Stimulated activated CD8-positive, alpha-beta memory T cell treated with anti-CD3 and anti-CD28 coated beads, Interleukin-12 subunit alpha, Interleukin-12 subunit beta, amount 100 ng/mL, for 1 hour (primary cell): Measurements from ENCODE around the gene PHF13.

Experiments
- DNase-seq: peaks from one replicate; pipeline ENCODE4 v3.0.0-alpha.2; 2020; ENCODE audit warnings: low read depth

Gene PHF13

DNA sequence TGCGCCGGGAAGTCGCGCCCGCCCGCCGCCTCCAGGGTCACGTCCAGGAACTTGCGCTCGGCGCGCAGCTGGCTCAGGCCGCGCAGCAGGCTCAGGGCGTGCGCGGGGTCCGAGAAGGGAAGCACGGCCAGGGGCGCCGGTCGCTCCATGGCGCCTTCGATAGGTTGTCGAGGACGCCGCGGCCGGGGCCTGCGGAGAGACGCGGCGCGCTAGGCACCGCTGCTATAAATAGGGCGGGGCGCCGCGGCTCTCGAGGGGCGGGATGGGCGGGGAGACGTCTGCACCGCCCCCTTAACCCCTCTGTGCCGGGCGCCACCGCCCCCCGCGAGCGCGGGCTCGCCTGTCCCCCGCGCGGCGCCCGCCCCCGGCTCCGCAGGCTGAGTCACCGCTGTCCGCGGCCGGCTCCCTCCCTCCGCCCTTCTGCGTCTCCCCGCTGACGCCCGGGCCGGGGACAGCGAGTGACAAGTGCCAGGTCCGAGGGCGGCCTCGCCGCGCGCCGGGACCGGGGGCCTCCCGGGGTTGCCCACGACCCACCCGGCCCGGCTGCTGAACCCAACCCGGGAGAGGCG lies 10.8 kb upstream of the PHF13 start, which contains the start of gene KLHL21:
KLHL21 (minus strand) TSS at position 201 of the 569 bp plus-strand sequence; CDS start at position 149, 52 bp downstream.
- peak; percentile 81 for DNase-seq

DNA sequence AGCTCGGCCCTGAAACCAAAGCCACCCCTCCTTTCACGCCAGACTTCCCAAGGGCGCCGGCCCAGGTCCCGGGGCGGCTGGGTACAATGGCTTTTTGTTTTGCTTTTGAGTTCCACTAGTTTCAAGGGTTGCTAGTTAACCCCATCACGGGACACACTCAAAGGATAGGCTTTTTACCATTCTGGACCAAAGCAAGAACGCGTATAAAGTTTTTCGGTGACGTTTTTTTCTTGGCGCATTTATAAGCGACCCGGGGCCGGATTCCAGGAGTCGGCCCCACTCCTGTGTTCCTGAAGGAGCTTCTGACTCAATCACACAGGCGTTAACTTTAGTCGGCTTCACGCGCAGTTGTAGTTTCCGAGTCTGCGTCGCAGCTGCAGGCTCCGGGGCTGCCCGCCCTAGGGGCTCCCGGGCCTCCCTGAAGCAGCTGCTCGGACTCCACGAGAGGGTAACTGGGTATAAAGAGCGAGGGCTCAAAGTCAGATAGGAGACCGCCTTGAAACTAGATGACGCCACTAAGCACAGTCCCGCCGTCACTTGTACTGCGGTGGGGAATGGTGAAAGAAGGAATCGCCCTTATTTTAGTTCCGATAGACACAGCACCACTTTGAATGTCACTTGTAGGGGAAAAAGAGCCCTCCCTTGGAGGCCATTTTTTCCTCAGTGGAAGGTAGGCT lies 10.2 kb upstream of the PHF13 start:
- DNase-seq: no peak

DNA sequence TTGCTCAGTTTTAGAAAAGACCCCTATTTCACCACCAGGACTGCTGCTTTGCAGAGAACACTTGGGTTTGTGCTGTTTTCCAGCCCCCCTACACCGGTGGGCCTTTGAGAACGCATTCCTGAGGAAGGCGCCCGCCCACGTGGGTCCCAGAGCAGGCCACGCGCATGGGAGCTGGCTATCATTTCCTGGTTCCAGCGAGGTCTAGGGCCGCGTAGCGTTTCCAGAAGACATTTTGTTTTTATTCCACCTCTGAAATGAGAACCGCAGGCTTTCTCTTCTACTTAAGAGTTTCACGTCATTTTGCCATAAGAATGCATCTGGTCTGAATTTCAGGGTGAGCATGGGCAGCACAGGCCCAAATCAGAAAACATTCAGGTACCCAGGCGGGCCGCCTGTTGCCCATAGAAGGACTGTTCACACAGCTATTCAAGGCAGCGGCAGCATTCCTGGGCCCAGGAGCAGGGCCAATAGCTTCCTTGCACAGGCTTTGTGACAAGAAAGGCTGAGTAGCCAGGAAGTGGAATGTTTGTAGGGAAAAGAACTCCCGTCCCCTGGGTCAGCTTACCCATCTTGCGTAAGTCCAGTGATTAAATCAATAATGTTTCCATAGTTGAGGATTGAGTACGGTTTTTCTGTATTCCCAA lies 9.5 kb upstream of the PHF13 start:
- no peak for DNase-seq

DNA sequence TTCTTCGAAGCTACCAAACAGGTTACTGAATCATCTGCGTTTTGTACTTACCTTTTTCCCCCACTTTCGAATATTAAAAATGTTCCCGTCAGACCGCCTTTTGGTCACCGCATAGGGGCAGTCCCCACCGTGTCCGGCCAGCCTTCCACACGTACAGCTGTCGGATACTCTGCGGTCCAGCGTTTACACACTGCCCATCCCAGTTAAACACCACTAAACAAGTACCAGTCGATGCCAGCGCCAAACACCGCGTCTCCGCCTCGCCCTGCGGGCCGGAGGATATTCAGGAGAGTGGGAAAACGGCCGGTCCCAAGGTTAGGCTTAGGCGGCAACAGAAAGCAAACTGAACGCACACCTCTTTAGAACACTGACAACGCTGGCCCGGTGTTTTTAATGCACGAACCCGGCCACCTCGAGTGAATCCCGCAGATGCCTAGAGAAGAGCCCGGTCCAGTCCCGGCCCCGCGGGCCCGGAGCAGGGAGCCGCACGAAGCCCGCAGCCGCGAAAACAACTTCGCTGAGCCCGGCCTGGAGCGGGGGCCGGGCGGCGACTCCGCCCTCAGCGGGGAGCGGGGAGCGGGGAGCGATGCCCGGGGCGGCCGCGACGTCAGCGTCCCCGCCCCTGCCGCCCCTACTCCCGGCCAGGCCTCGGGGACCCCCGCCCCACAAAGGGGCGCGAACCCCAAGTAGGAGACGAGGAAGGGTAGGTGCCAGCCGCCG lies 730 bp upstream of the PHF13 start:
- no peak for DNase-seq

DNA sequence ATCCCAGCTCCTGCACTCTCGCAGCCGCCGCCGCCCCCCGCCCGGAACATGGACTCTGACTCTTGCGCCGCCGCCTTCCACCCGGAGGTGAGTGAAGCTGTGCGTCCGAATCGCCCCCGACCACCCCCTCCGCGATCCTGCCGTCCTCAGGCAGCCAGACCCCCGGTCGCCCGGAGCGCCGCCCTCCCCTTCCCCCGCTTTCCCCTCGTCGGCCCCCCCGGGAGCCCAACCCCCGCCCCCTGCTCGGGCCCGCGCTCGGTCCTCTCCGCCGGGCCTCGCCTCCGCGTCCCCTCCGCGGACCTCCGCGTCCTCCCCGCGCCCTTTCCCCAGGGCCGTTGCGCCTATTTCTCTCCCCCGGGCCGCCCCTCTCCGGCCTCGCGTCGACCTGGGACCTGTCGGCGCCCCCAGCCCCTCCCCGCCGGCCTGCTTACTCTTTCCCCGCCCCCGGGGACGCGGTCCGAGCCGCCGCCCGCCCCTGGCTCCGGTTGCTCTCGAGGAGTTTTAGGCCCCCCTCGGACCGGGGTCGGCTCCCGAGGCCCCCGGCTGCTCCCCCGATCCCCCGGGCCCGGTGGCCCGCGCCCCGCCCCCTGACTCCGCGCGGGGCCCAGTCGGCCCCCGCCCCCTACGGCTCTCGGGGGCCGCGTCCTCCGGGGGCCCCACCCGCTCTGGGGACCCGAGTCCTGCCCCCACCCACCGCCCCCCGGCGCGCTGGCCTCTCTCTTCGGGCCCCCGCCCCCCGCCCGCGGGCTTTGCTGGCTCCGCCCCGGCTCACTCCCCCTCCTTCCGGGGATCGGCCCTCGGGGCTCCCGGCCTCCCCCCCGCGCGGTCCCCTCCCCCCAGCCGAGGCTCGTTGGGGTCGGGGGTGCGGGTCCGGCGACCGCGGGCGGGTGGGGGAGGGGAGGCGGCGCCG lies 743 bp downstream of the PHF13 start:
- DNase-seq: no peak

DNA sequence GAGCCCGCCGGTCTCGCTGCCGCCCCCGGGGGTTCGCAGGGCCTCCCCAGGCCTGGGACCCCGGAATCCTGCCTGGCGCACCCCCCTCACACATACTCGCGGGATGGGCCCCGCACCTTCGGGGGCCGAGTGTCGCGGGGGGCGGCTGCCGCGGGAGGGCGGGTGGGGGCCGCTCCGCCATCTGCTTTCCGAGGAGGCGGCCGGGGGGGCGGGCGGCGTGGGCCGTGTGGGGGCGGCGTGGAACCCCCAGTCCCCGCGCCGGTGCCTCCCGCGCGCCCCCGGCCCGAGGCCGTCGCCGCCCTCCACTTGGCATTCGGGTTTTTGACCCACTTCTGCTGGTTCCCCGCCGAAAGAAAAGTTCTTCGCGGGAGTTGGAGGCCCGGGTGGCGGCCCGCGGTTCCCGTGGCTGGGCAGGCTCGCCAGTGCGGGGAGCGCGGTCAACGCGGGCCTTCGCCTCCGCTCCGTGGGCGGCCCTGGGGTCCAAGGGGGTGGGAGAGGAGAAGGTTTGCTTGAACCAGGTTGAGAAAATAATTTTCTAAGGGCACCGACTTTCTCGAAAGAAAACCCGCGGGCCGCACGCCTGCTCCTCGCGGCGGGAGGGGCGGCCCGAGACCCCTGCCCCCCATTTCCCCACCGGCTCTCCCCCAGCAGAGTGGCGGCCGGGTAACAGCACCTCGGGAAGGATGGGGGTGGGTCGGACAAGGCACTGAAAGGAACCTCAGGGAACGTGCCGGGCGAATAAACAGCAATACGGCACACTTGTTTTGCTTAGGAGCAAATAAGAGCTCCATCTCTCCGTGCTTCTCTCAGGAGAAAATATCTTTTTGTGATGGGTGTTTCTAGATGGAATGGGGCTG lies 1.6 kb downstream of the PHF13 start:
- DNase-seq: no peak

DNA sequence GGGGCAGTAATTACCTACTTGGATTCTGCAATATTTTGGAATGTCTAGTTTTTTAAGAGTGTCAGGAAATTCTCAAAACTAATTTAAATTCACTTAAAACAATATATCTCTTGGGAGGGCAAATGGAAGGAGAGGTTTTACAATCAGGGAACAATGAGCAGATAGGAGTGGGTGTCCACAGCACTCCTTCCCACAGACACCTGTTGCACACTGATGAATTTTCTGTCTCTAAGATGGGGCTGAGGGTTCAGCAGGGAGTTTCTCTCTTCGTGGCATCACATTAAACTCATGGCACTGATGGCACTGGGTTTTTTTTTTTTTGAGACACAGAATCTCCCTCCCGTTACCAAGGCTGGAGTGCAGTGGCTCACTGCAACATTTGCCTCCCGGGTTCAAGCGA lies 5.5 kb downstream of the PHF13 start:
- DNase-seq: no peak

DNA sequence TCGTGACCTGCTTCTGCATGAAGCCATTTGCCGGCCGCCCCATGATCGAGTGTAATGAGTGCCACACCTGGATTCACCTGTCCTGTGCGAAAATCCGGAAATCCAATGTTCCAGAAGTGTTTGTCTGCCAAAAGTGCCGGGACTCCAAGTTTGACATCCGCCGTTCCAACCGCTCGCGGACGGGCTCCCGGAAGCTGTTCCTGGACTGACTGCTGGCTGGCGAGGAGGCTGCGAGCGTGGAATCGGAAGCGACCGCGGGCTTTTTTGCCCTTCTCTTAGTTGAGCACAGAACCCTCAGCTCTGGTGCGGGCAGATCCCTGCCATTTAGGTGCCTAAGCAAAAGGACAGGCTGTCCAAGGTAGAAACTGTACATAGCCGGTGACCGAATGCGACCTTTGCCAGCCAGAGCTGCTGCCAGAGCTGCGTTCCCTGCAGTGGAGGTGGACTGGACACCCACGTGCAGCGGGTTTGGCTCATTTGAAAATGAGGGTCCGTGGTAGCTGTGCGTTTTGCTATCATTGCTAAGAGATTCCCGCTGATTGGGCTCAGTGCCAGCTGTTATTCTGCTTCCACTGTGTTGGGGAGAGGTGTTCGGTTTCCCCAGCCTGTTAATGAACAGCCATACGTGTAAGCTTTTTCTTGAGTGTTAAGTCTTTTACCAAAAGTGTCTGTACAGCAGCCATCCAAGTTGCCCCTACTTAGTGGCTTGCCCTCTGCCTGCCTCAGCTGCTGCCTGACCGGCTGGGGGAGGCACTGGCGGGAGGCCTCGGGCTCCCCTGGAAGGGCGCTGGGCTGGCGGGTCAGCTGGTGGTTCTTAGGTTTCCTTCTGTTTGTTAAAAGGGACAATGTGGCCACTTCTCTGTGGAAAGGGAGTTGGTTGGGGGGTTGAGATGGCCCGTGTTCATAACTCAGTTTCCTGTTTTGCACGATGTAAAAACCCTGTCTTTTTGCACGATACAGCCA lies 8.2 kb downstream of the PHF13 start:
- no peak for DNase-seq

DNA sequence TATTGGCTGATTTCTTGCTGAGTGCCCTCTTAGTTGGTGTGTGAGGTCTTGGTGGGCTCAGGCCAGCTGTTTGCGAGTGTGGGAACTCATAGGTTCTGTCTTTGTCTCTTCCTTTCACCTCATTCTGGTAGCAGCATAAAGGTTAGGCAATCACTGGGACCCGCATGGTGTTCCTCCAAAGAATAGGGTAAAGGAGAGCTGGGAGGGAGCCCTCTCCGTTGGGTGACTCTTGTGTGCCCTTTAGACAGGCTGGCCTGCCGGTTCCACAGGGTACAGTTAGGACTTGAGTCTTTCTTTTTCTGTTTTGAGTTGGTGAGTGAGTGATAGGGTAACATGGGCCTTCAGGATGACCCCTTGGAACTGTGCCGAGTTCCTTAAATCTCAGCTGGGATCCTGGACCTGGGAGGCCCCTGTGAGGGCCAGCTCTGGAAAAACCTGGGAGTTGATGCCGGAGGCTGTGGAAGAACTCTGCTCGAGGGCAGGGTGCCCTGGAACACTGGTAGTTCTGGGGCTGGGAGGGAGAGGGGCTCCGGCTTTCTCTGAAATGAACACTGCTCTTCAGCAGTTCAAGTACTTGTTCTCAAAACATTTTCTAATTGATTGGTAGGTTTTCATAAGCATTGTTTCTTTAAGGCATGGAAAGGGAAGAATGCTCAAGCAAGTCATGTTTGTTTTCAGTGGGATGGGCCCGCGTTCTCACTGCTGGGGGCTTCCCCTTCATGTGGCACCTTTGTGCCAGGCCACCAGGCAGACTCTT lies 9.0 kb downstream of the PHF13 start:
- DNase-seq: no peak

DNA sequence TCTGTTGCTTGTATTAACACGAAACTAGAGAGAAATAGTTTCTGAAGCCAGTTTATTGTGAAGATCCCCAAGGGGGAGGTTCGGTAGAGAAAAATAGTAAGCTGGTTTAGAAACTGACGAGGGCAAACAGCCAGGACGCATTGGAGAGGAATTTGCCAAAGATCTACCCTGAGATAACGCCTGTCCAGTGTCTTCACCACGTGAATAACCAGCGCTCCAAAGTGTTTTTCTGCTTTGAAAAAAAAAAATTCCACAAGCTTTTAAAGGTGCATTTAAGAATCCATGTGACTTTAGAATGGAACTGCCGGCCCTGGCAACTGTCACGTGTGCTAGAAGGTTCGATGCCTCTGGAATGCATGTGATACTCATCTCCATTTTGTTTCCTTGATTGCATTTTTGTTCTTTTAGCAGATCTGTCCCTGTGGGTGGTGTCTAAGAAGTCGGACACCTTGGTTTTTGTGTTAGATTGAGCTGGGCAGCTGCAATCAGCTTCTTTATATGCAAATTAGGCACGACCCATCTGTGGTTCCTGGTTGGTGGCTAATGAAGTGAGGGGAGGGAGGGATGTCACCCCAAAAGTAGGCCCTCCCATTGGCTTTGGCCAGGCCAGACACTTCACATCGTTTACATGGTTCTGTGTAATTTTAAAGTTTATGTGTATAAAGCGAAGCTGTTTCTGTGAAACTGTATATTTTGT lies 9.9 kb downstream of the PHF13 start:
- DNase-seq: no peak

DNA sequence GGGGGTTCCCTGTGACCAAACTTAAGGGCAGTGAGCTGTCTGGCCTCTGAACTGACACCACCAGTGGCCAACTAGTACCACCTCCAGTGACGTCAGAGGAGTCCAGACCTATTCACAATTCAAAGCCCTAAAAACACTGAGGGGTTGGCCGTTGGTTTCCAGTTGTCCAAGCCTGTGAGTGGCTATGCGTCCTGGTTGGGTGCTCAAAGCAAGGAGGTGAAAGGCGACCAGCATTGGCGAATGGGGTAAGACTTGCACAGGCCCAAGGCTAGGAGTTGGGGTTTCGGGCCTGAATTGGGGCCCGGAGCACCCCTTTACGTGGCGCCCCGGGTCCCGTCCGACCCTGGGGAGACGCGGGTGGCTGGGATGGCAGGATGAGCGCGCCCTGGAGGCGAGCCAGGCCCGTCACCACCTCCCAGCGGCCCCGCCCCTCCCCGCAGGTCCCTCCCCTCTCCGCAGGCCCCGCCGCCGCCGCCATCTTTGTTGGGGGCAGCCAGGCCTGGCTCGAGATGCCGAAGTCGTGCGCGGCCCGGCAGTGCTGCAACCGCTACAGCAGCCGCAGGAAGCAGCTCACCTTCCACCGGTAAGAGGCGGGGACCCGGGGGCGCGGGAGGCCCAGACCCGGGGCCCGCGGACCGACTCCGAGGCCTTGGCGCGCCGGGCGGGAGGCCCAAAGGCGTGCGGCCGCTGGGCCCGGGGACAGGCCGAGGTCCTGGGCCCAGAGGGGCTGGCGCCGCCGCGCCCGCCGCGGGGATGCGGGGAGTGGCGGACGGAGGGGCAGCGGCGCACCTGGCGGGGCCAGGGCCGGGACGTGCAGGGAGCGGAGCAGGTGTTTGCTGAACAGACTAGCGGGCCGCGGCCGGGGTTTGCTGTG lies 11.4 kb downstream of the PHF13 start, which contains the start of gene THAP3:
THAP3 (plus strand) TSS at position 159 of the 874 bp plus-strand sequence; CDS start at position 510, 351 bp downstream.
- peak; percentile 83 for DNase-seq

DNA sequence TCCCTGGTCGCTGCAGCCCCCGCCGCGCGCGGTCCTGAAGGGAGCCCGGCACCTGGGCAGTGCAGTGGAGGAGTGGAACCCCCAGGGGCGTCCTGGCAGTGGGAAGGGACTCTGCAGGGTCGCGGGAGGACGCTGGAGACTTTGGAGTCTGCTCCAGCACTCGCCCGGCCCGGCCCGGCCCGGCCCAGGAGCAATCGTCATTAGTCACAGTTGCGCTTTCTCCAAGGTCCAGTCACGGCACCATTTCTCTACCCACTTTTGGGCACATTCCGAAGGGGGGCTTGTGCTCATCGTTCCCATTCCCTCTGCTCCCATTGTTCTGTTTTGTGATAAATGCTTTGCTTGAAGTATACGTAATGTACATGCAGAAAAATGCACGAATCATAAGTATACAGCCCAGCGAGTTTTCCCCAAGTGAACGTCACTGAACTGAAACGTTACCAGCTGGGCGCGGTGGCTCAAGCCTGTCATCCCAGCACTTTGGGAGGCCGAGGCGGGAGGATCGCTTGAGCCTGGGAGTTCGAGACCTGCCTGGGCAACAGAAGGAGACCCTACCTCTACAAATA lies 12.1 kb downstream of the PHF13 start:
- DNase-seq: no peak

DNA sequence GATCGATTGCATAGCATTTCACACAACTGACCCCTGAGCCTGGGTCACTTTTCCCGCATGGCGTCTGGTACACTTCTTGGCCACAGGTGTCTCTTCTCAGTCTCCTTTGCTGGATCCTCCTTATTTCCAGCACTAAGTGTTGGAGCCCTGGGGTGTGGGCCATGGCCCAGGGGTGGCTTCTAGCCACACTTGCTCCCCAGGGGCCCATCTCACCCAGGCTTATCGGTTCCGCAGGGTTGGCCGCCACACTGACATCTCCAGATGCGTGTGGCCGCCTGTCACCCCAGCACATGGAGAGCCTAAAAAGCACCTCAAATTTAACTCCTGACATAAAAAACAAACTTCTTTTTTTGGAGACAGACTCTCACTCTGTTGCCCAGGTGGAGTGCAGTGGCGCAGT lies 13.5 kb downstream of the PHF13 start:
- DNase-seq: no peak

DNA sequence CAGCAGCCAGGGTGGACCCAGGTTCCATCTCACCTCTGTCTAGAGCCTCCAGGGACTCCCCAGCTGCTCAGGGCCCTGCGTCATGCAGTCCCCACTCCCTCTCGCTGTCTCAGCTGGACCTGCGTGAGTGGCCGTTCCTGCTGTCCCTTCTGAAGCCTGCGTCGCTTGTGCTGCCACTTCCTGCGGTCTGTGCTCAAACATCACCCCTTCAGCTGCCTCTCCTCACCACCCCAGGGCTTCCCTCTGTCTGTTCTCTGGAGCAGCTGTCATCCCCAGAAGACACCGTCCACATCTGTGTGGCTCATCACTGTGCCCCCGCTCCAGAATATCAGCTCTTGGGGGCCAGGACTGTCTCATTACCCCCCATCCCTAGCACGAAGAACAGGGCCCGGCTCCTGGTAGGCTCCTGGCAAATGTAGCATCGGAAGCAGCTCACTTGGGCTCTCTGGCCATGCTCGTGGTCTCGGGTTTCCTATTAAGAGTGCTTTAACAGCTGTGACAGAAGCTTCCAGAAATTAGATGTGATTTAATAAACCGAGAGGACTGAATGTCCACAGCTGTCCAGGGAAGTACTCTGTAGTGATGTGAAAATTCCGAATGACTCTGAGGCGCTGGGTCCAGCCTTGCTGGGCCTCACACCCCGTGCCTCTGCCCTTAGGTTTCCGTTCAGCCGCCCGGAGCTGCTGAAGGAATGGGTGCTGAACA lies 14.5 kb downstream of the PHF13 start:
- no peak for DNase-seq

DNA sequence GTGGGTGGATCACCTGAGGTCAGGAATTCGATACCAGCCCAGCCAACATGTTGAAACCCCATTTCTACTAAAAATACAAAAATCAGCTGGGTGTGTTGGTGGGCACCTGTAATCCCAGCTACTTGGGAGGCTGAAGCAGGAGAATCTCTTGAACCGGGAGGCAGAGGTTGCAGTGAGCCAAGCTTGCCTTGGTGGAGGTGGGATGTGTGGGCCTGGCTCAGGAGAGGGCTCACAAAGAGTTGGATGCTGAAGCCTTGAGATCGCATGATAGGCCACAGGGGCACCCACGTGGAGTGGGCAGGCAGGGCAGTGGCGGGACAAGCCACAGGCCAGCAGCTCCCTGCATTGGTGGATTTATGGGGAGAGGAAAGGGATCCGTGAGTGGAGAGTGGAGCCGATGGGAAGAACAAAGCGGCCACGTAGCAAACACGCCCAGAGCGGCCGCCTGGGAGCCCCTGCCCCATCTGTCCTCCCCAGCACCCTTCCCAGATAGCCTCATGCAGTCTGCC lies 15.5 kb downstream of the PHF13 start:
- no peak for DNase-seq

DNA sequence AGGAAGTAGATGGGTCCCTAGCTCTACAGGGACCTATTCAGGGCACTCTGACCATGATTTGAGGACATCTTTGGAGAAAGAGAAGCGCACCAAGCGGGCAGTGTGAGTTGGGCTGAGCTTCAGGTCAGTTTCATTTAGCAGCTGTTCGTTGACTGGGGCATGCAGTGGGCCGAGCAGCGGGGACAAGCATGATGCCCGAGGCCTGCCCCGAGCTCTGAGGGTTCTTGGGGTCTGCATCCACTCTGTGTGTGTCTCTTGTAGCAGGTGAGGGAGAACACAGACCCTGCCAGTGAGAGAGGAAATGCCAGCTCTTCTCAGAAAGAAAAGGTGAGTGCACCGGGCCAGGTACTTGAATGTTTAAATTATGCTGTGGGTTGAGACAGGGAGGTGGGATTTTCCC lies 16.5 kb downstream of the PHF13 start:
- DNase-seq: no peak
